Cardiac muscle cell (in vitro differentiated cells and primary cell): Measurements from ENCODE around the gene EPS8L1. TPM values are rescaled to one million over a fixed set of nuclear protein-coding genes. Genes with fewer than 3 reads are reported as not detected.

Source experiments
- DNase-seq, 2 donors: peaks; one replicate each; pipeline versions ENCODE4 v3.0.0 to v3.0.0-alpha.2; 2010 to 2017; ENCODE audit warnings: low read depth in 1 of 2, low spot score in 1 of 2
- H3K27ac ChIP-seq: fragments of 200-600 bp; sonication (generic); 2 replicates; pipeline ENCODE4 v1.5.1; 2016
- H3K27me3 ChIP-seq: fragments of 200-600 bp; sonication (generic); 2 replicates; pipeline ENCODE4 v1.6.0; 2016; ENCODE audit warnings: control low read depth
- H3K36me3 ChIP-seq: fragments of 200-600 bp; sonication (generic); 2 replicates; pipeline ENCODE4 v1.5.1; 2016; ENCODE audit warnings: control low read depth
- H3K4me1 ChIP-seq: fragments of 200-600 bp; sonication (generic); 2 replicates; pipeline ENCODE4 v1.8.1; 2017; ENCODE audit warnings: low read depth, mild to moderate bottlenecking, mixed run types
- H3K4me3 ChIP-seq: fragments of 200-600 bp; sonication (generic); 2 replicates; pipeline ENCODE4 v1.5.1; 2016; ENCODE audit warnings: mild to moderate bottlenecking
- H3K9me3 ChIP-seq: fragments of 200-600 bp; sonication (generic); 2 replicates; pipeline ENCODE4 v1.5.1; 2017; ENCODE audit warnings: low read depth, mild to moderate bottlenecking, control low read depth
- CTCF ChIP-seq: IDR thresholded peaks from 2 replicates; pipeline ENCODE4 v1.5.1; 2012; ENCODE audit warnings: low read depth, mild to moderate bottlenecking, low read length
- polyA plus RNA-seq: library from polyadenylated mRNA; unstranded; fragments of >200 nt; fragmentation: Nextera tagmentation; extraction: Ambion mirVana; gene quantifications from 2 replicates; pipeline ENCODE4 v1.2.1, GENCODE V29; 2016
- total RNA-seq: library from RNA; depleted of rRNA; stranded (reverse); fragments of >200 nt; gene quantifications from 2 replicates; pipeline ENCODE4 v1.2.3, GENCODE V29; 2016

EPS8L1 gene
- total and polyA plus RNA-seq, 2 experiments from 2014 or later: 1.2 to 3.9 TPM

- DNase-seq: peak in 1 of 2 donors; percentile 64
- no peaks in the 10 kb centered on the region for H3K27me3 ChIP-seq
- no peak for TF ChIP-seq CTCF
- peak within 1 kb of the TSS; percentile 62 for H3K4me3 ChIP-seq
- H3K4me1 ChIP-seq: peaks cover 23% of the 10 kb centered on the region
- H3K27ac ChIP-seq: peak within 1 kb of the TSS; percentile 26
- no peaks in the 10 kb centered on the region for H3K36me3 ChIP-seq
- no peaks in the 10 kb centered on the region for H3K9me3 ChIP-seq
Measured at GRCh38 chr19:55116859-55117662, 41.4 kb downstream of the EPS8L1 start, which contains the start of gene PPP1R12C. PPP1R12C (minus strand) TSS chr19:55117637; CDS start chr19:55117543, 94 bp downstream.

- Histone ChIP-seq H3K4me1 (peaks cover 23% of the 10 kb centered on the region), H3K36me3 (no peaks in the 10 kb centered on the region), H3K27ac (no peak overlapping the region), H3K27me3 (no peaks in the 10 kb centered on the region), H3K9me3 (no peaks in the 10 kb centered on the region), H3K4me3 (peak overlapping the region; percentile 44)
- DNase-seq: peak; percentile 99
- no peak for TF ChIP-seq CTCF
Measured at GRCh38 chr19:55117663-55118391, 42.2 kb downstream of the EPS8L1 start.

GRCh38 chr19:55118401-55118991 is 42.8 kb downstream of the EPS8L1 start:
- Histone ChIP-seq H3K9me3 (no peaks in the 10 kb centered on the region), H3K27ac (no peak overlapping the region), H3K4me1 (peaks cover 19% of the 10 kb centered on the region), H3K36me3 (no peaks in the 10 kb centered on the region), H3K27me3 (no peaks in the 10 kb centered on the region), H3K4me3 (peak overlapping the region; percentile 44)
- TF ChIP-seq CTCF: no peak
- DNase-seq: peak; percentile 19 to 71

- no peaks in the 10 kb centered on the region for H3K9me3 ChIP-seq
- no peaks in the 10 kb centered on the region for H3K36me3 ChIP-seq
- no peak overlapping the region for H3K27ac ChIP-seq
- peaks cover 16% of the 10 kb centered on the region for H3K4me1 ChIP-seq
- no peak for DNase-seq
- H3K4me3 ChIP-seq: no peak overlapping the region
- H3K27me3 ChIP-seq: peaks cover 2% of the 10 kb centered on the region
- no peak for TF ChIP-seq CTCF
Measured at GRCh38 chr19:55119053-55119452, 43.4 kb downstream of the EPS8L1 start.

GRCh38 chr19:55131421-55131820 is 55.8 kb downstream of the EPS8L1 start:
- Histone ChIP-seq H3K4me3 (no peak overlapping the region), H3K27ac (no peak overlapping the region), H3K9me3 (no peaks in the 10 kb centered on the region), H3K4me1 (no peaks in the 10 kb centered on the region), H3K36me3 (no peaks in the 10 kb centered on the region), H3K27me3 (no peaks in the 10 kb centered on the region)
- DNase-seq: no peak
- no peak for TF ChIP-seq CTCF
